Measurements from ENCODE around the gene LRPAP1. TPM values are rescaled to one million over a fixed set of nuclear protein-coding genes. Genes with fewer than 3 reads are reported as not detected.

The LRPAP1 gene
- total RNA-seq, 1 experiment from 2014 or later = 126 TPM

DNA sequence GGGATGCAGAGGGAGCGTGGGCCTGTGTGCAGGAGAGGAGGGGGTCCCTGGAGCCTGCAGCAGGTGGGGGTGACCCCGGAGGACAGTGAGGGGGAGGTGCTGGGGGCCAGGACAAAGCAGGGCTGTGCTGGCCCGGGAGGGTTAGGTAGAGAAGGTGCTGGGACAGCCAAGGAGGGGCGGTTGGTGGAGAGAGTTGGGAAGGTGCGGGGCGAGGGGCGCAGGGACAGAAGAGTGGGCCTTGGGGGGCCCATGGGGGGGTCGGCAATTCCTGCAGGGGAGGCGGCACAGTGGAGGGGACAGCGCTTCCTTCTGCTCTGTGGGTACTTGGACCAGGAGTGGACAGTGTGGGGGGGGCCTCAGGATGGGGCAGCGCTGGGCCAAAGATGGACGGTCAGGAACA is 32.5 kb downstream of the LRPAP1 start:
- no peaks in the 10 kb centered on the region for H4K20me1 ChIP-seq (ENCODE audit: insufficient read depth)
- TF ChIP-seq, protein P1, sequence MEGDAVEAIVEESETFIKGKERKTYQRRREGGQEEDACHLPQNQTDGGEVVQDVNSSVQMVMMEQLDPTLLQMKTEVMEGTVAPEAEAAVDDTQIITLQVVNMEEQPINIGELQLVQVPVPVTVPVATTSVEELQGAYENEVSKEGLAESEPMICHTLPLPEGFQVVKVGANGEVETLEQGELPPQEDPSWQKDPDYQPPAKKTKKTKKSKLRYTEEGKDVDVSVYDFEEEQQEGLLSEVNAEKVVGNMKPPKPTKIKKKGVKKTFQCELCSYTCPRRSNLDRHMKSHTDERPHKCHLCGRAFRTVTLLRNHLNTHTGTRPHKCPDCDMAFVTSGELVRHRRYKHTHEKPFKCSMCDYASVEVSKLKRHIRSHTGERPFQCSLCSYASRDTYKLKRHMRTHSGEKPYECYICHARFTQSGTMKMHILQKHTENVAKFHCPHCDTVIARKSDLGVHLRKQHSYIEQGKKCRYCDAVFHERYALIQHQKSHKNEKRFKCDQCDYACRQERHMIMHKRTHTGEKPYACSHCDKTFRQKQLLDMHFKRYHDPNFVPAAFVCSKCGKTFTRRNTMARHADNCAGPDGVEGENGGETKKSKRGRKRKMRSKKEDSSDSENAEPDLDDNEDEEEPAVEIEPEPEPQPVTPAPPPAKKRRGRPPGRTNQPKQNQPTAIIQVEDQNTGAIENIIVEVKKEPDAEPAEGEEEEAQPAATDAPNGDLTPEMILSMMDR (conservative IDR thresholded peaks at IDR 0.05) = no peak
- no peak for TF ChIP-seq EZH2 (IDR thresholded peaks at IDR 0.05; ENCODE audit: low read depth)
- CTCF ChIA-PET = no interaction called here
- intact Hi-C loops (cut with micrococcal nuclease; ENCODE audit: unreplicated experiment) = no loop called here
- no peaks in the 10 kb centered on the region for H3F3A ChIP-seq (ENCODE audit: insufficient read depth, low read depth)
- POLR2A ChIA-PET (ENCODE audit: unreplicated experiment) = no interaction called here
- no peak overlapping the region for H3K4me3 ChIP-seq
- no peaks in the 10 kb centered on the region for H3K79me2 ChIP-seq (ENCODE audit: low read depth)
- no peak overlapping the region for H3K4me2 ChIP-seq
- H3K4me1 ChIP-seq (replicated peaks; ENCODE audit: insufficient read depth) = no peaks in the 10 kb centered on the region
- no peaks in the 10 kb centered on the region for H3K9me2 ChIP-seq (ENCODE audit: insufficient read depth)
- DNase-seq = no peak
- no peaks in the 10 kb centered on the region for H3K9me3 ChIP-seq (ENCODE audit: insufficient read depth, low read depth)
- H2AFZ ChIP-seq = no peak overlapping the region
- H3K27ac ChIP-seq = no peak overlapping the region
- no peaks in the 10 kb centered on the region for H3K36me3 ChIP-seq (ENCODE audit: low read depth)
- no peaks in the 10 kb centered on the region for H3K27me3 ChIP-seq (ENCODE audit: insufficient read depth, low read depth)
- no TSS peak for BruUV-seq (replicated peaks)

DNA sequence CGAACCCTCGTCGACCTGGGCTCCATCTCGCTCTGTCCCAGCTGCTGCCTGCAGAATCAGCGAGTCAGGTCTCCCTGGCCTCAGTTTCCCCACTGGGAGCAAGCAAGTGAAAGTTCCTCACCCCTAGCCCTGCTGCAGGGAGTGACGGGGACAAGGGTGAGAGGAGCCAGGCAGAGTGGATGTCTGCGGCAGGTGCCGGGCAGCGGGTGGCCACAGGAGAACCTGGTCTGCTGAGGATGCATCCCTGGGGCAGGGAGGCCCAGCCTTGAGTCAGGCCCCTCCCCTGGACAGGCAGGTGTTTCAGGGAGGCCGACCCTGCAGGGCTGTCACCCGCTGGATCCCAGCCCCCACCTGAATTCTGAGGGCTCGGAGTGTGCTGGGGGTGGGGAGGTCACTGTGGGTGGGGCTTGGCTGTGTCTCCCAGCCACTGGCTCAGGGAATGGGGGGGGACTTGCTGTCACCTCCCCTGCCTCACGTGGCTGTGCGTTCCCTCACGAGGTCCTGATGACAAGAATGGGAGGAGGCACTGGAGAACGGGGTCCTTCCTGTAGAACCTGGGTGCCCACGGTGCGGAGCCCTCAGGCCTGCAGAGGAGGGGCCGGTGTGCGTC is 33.2 kb downstream of the LRPAP1 start:
- H3F3A ChIP-seq (ENCODE audit: insufficient read depth, low read depth) = no peaks in the 10 kb centered on the region
- no peaks in the 10 kb centered on the region for H3K79me2 ChIP-seq (ENCODE audit: low read depth)
- H3K9me2 ChIP-seq (ENCODE audit: insufficient read depth) = no peaks in the 10 kb centered on the region
- DNase-seq = no peak
- TF ChIP-seq EZH2 (IDR thresholded peaks at IDR 0.05; ENCODE audit: low read depth) = no peak
- TF ChIP-seq, protein P1 (conservative IDR thresholded peaks at IDR 0.05) = no peak
- no peak overlapping the region for H3K4me2 ChIP-seq
- BruUV-seq (replicated peaks) = no TSS peak
- no peak overlapping the region for H3K27ac ChIP-seq
- ChIA-PET CTCF (no interaction called here), POLR2A (ENCODE audit: unreplicated experiment) (no interaction called here)
- H2AFZ ChIP-seq = no peak overlapping the region
- H3K4me3 ChIP-seq = no peak overlapping the region
- no peaks in the 10 kb centered on the region for H3K4me1 ChIP-seq (replicated peaks; ENCODE audit: insufficient read depth)
- H4K20me1 ChIP-seq (ENCODE audit: insufficient read depth) = no peaks in the 10 kb centered on the region
- no peaks in the 10 kb centered on the region for H3K9me3 ChIP-seq (ENCODE audit: insufficient read depth, low read depth)
- H3K36me3 ChIP-seq (ENCODE audit: low read depth) = no peaks in the 10 kb centered on the region
- intact Hi-C loops (cut with micrococcal nuclease; ENCODE audit: unreplicated experiment) = no loop called here
- H3K27me3 ChIP-seq (ENCODE audit: insufficient read depth, low read depth) = no peaks in the 10 kb centered on the region

DNA sequence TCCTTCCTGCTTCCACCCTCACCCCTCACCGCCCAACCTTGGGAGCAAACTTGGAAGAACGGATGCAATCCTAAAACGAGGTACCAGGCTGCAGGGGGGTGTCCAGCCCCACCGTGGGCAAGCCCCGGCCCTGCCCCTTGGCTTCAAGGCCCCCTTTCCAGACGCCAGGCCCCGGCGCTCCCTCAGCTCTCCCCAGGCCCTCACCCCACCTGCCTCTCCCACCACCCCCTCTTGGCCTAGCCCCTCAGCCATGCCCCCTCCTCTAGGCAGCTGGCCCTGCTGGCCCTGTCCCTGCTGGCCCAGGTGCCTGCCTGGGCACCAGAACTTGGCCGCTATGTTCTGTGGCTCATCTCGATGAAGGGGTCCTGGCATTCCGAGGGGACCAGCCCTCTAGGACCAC is 33.8 kb downstream of the LRPAP1 start:
- Histone ChIP-seq H3K27me3 (ENCODE audit: insufficient read depth, low read depth) (no peaks in the 10 kb centered on the region), H3K4me3 (no peak overlapping the region), H3K9me3 (ENCODE audit: insufficient read depth, low read depth) (no peaks in the 10 kb centered on the region), H2AFZ (no peak overlapping the region), H3K79me2 (ENCODE audit: low read depth) (no peaks in the 10 kb centered on the region), H3F3A (ENCODE audit: insufficient read depth, low read depth) (no peaks in the 10 kb centered on the region), H3K27ac (no peak overlapping the region), H4K20me1 (ENCODE audit: insufficient read depth) (no peaks in the 10 kb centered on the region), H3K9me2 (ENCODE audit: insufficient read depth) (no peaks in the 10 kb centered on the region), H3K36me3 (ENCODE audit: low read depth) (no peaks in the 10 kb centered on the region), H3K4me1 (replicated peaks; ENCODE audit: insufficient read depth) (no peaks in the 10 kb centered on the region), H3K4me2 (no peak overlapping the region)
- POLR2A ChIA-PET (ENCODE audit: unreplicated experiment) = no interaction called here
- DNase-seq = no peak
- CTCF ChIA-PET = no interaction called here
- intact Hi-C loops (cut with micrococcal nuclease; ENCODE audit: unreplicated experiment) = no loop called here
- BruUV-seq (replicated peaks) = no TSS peak
- TF ChIP-seq, protein P1 (conservative IDR thresholded peaks at IDR 0.05) = no peak

Data from PC-9 (cell line).